DMS 273 (cell line): ENCODE results near the gene BMPER.

Source experiments
- DNase-seq: peaks from one replicate; lab custom pipeline; 2025; ENCODE audit not compliant: unreplicated experiment; lab: John Stamatoyannopoulos, UW

BMPER gene

DNA sequence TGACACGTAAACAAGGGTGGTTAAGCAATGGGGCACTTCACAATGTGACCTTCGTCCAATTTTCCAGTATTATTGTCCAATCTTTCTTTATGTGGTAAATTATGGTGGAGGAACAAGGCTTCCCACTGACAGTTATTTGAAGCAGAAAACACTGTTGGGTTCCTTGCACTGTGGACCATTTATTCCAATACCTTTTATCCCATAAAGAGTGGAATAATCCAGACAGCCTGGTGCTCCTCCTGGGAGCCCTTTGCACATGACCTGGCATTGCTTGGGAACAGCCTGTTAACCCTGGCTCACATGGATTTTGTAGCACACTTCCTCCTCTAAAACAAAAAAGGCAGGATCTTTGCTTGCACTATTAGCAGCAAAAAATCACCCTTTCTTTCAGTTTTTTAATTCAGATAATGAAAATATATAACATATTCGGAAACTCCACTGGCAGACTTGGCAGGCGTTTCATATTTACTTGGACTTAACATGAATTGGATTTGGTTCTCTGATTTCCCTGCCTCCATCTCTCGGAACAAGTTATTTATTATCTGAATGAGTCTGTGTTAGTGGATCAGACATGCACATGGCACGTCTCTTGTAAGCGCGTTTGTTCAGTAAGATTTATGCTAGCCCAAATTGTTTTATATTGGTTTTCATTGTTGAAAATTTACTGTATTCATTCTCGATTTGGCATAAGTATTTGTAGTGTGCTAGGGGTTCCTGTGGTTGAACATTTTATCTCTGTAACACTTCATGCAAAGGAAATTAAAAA is 59.3 kb downstream of the BMPER start:
- DNase-seq, result no peak

DNA sequence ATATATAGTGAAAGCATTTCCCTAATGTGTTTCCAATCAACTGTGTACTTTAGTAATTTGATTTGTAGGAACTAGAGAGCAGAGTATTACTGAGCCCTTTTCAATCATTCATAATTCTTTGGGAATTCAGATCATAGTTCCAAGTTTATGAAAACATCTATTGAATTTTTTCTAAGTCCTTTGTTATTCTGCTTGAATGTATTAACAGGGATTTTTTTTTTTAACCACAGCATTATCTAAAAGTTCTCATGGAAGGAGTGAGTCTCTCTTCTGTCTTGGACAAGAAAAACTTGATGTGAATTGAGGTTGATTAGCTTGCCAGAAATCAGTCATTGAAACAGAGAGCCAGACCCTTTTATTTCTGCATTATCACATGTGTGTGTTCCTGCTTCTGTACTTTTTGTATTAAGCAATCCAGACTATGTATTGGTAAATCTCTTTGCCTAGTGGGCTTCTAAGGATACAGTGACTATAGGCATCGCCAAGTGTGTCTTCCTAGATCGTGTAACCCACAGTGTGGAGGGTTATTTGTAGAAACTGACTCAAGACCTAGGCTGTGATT is 59.9 kb downstream of the BMPER start:
- no peak for DNase-seq

GRCh38 chr7:33968591-33968990 is 63.3 kb downstream of the BMPER start:
- no peak for DNase-seq

DNA sequence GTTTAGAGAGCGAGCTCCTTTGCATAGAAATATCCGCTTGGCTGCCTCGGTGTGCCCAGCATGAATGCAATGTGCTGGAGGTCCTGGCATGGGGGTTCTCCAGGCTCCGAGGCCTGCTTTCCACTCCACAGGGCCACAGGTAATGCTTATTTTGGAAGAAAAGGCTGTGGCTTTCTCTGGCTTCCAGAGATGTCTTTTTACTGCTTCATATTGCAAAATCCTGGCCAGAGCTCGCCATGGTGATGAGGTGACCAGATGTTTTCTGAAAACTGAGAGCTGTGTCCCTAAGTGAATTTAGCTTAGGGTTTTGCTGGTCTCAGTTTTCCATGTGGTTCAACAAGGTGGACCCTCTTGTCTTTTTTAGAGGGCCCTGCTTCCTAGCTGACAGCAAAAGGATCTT is 65.2 kb downstream of the BMPER start:
- DNase-seq, result no peak

DNA sequence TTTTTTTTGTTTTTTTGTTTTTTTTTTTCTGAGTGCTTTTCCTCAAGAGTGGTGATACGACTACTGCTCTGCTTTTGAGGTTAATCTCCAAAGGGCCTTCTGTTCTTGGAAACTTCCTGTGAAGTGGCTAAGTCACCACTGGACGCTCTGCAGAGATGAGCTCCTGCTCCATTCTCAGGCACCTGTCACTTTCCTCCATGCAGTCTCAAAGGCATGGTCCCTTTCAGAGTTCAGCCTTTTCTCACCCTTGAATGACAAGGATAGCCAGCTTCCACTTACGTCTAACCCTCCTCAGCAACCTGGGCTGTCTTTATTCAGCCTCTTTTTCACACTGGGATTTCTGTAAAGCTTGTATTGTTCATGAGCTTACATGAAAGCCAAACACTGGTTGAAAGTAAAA is 65.8 kb downstream of the BMPER start:
- DNase-seq, result no peak

GRCh38 chr7:33973231-33974015 is 68.1 kb downstream of the BMPER start:
- no peak for DNase-seq

DNA sequence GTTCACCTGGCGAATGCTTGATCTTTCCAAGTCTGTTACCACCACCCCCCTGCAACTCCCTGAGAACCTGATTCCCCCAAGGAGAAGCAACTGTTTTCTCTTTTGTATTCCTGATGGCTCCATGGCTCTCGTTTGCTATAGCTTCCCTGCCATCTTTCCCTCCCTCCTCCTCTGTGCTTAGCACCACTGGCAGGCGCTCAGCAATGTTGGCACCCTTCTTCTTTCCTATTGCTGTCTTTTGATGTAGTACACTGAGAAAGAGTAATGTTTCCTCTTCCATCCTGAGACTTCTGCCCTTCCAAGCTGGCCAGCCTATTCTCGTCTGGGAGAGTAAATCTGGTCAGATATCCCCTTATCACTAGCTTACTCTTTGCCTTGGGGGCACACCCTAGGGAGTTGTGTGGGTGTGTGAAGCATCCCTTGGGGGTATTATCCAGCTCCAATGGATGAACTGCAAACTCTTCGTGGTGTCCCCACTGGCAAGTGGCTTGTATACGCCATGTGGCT is 74.0 kb downstream of the BMPER start:
- no peak for DNase-seq

DNA sequence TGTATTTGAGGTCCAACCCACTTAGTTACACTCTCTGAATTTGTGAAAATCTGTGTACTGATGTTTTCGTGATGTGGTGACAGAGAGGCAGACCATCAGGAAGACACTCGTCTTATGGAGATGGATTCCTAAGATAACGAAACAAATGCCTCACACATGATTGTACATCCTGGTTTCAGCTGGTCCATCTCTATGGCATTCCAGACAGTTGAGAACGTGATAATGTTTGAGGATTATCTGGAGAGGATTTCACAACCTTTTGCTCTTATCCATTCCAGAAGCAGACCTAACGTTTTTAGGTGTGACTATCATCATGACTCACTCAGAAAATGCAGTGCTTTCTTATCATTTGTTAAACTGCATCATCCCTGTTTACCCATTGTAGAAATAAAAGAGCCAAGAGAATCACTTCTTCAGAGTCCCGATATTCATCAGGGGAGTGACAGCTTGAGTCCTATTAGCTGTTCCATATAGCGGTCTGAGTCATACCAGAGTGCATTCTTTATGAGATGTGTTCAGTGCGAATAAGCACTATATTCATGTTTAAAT is 74.5 kb downstream of the BMPER start:
- DNase-seq, result no peak

DNA sequence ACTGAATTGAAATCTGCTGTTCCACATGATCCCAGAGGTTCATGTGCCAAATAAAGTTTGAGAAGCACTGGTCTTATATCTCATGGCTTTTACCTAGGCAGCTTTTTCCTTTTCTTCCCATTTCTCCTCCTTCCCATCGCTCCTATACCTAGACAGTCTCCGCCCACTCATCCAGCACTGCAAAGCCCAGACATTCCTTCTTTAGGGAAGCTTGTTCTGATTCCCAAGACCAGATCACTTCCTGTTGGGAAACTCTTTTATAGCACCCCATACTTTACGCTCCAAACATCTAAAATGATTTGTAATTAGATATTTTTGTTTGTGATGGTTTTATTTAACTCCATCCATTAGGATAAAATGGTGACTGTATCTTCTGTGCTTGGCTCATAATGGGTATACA is 75.9 kb downstream of the BMPER start:
- DNase-seq, result no peak

GRCh38 chr7:33981671-33982424 is 76.5 kb downstream of the BMPER start:
- DNase-seq, result no peak

DNA sequence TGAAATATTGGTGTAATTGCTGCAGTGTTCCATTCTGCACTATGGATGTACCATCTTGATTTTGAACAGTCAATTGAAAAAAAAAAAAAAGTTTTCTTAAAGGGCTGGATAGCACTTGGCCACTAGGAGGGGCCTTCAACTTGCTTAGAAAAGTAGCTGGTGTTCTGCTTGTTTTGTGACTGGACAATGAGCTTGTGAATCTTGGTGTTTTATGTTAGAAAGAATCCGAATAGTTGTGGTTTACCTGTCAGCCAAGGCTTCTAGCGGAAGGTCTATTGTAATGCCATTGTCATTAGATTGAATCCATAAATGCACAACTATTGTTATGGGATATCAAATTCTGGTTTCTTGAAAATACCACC is 77.1 kb downstream of the BMPER start:
- peak; percentile 78 for DNase-seq

DNA sequence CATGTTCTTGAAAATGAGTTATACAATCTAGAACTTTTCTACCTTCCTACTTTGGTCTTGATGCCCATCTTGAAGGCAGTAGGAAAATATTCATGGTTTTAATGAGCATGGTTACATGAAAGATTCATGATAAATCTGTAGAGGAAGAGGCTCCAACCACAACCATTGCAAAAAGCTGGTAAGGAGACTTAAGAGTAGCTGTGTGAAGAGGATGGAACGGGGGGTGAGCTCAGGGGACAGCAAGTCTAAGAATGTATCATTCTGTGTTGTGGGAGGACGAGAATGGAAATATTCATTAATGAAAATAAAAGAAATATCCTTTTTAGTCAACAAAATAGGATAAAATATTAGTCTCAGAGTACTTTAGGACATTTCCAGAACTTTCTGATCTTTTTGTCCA is 81.1 kb downstream of the BMPER start:
- DNase-seq, result no peak

- no peak for DNase-seq
These were observed 81.9 kb downstream of the BMPER start for GRCh38 chr7:33986951-33987947.

GRCh38 chr7:33996899-33997298 is 91.6 kb downstream of the BMPER start:
- no peak for DNase-seq

- no peak for DNase-seq
These were observed 93.1 kb downstream of the BMPER start for GRCh38 chr7:33998476-33998875.

- no peak for DNase-seq
These were observed 105.8 kb downstream of the BMPER start for GRCh38 chr7:34011017-34011695.

DNA sequence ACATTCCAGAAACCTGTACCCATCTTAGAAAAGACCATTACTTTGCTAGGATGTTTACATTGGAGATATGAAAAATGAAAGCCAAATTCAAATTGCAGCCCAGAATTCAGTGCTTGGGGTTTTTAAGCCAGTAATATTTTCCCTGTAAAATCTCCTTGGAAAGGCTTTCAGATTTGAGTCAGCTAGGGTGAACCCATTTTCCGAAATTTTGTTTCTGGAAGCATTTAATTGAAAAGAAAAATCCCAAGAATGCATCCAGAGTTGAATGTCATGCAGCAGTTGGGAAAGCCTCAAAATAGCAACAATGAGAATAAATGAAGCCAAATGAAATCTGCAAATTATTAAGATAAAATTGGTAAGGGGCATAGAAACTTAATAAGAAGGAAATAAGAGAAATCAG is 106.4 kb downstream of the BMPER start:
- DNase-seq, result no peak

GRCh38 chr7:34013421-34013820 is 108.1 kb downstream of the BMPER start:
- no peak for DNase-seq

GRCh38 chr7:34015651-34016050 is 110.3 kb downstream of the BMPER start:
- no peak for DNase-seq
